A549 (cell line): ENCODE results near the gene CXCL9. TPM values are rescaled to one million over a fixed set of nuclear protein-coding genes. Genes with fewer than 3 reads are reported as not detected.

Experiments
- ATAC-seq, 2 experiments: fragments of 200-7000 bp in 1 of 2; fragments of >200 bp in 1 of 2; cut with Nextera tagmentation in 1 of 2; cut with Tn5 transposase in 1 of 2; 3 replicates each; pipeline versions ENCODE4 v1.8.0 to v1.9.1; 2018 to 2020; ENCODE audit warnings: mild to moderate bottlenecking in 1 of 2, moderate library complexity in 1 of 2
- CTCF ChIA-PET: fragments of 300-600 bp; sonication (Branson Sonifier 250); formaldehyde crosslinking; extraction: SDS; loops from one replicate; lab custom pipeline; 2021; ENCODE audit warnings: antibody characterized with exemption, inconsistent platforms; lab: Yijun Ruan, JAX
- POLR2A ChIA-PET: fragments of 350-600 bp; formaldehyde crosslinking; extraction: SDS; loops from one replicate; lab custom pipeline; 2021; ENCODE audit warnings: antibody characterized with exemption, inconsistent platforms; lab: Yijun Ruan, JAX
- DNase-seq, 2 experiments: peaks; one replicate each; pipeline versions ENCODE4 v3.0.0 to v3.0.0-alpha.2; 2011 to 2016; ENCODE audit warnings: low read depth in 1 of 2, low spot score in 1 of 2
- FAIRE-seq: peaks from 2 replicates; lab custom pipeline; 2011; peaks lifted over from hg19 to GRCh38; lab: Jason Lieb, UNC
- H3K27ac ChIP-seq, 2 experiments: fragments of >200 bp; sonication (Bioruptor Twin); formaldehyde crosslinking; 3 replicates each; pipeline ENCODE4 v1.5.1; 2016 to 2017
- H3K4me1 ChIP-seq: fragments of >200 bp; sonication (Bioruptor Twin); formaldehyde crosslinking; 3 replicates; pipeline ENCODE4 v1.6.1; 2016
- H3K4me2 ChIP-seq: fragments of >200 bp; sonication (Bioruptor Twin); formaldehyde crosslinking; 3 replicates; pipeline ENCODE4 v1.6.1; 2016
- H3K4me3 ChIP-seq: fragments of >200 bp; sonication (Bioruptor Twin); formaldehyde crosslinking; 3 replicates; pipeline ENCODE4 v1.5.1; 2016
- H3K9me3 ChIP-seq: fragments of >200 bp; sonication (Bioruptor Twin); formaldehyde crosslinking; 3 replicates; pipeline ENCODE4 v1.6.1; 2016
- BHLHE40 ChIP-seq: IDR thresholded peaks from 2 replicates; pipeline ENCODE4 v1.6.1; 2012; ENCODE audit warnings: low read depth, low read length, inconsistent platforms
- EP300 ChIP-seq, 2 experiments: fragments of >200 bp; sonication (Bioruptor Twin); formaldehyde crosslinking; IDR thresholded peaks; 2 replicates in 1 of 2; 3 replicates in 1 of 2; pipeline ENCODE4 v1.6.1; 2016 to 2017
- FOSB ChIP-seq: fragments of 250-450 bp; sonication (Bioruptor Pico); IDR thresholded peaks from 2 replicates; pipeline ENCODE4 v1.5.0; 2020; ENCODE audit warnings: mild to moderate bottlenecking, moderate library complexity
- FOXS1 ChIP-seq: fragments of 250-450 bp; sonication (Bioruptor Pico); IDR thresholded peaks from 2 replicates; pipeline ENCODE4 v1.5.0; 2020; ENCODE audit warnings: mild to moderate bottlenecking, moderate library complexity
- HEYL ChIP-seq: fragments of 250-450 bp; sonication (Bioruptor Pico); IDR thresholded peaks from 2 replicates; pipeline ENCODE4 v1.8.0; 2021; ENCODE audit warnings: mild to moderate bottlenecking, moderate library complexity
- HOXA7 ChIP-seq: fragments of 250-450 bp; sonication (Bioruptor Pico); IDR thresholded peaks from 2 replicates; pipeline ENCODE4 v1.5.0; 2020; ENCODE audit warnings: mild to moderate bottlenecking, moderate library complexity
- KDM1A ChIP-seq: fragments of 200-600 bp; sonication (generic); IDR thresholded peaks from 2 replicates; pipeline ENCODE4 v1.6.1; 2016; ENCODE audit warnings: low read depth, mild to moderate bottlenecking
- MAFK ChIP-seq: fragments of 450-650 bp; IDR thresholded peaks from 2 replicates; pipeline ENCODE4 v1.6.1; 2014; ENCODE audit not compliant: partially characterized antibody
- PHF8 ChIP-seq: fragments of 200-600 bp; sonication (generic); IDR thresholded peaks from 2 replicates; pipeline ENCODE4 v1.6.1; 2016; ENCODE audit warnings: low read depth, mild to moderate bottlenecking, antibody characterized with exemption, moderate library complexity, borderline replicate concordance
- POLR2A ChIP-seq: IDR thresholded peaks from 2 replicates; pipeline ENCODE4 v1.6.1; 2012; ENCODE audit warnings: mild to moderate bottlenecking, low read length
- RARB ChIP-seq: fragments of 250-450 bp; sonication (Bioruptor Pico); IDR thresholded peaks from 2 replicates; pipeline ENCODE4 v1.8.0; 2021; ENCODE audit warnings: mild to moderate bottlenecking, moderate library complexity
- RCOR1 ChIP-seq: fragments of 150-350 bp; IDR thresholded peaks from 2 replicates; pipeline ENCODE4 v1.6.1; 2014; ENCODE audit warnings: antibody characterized with exemption, low read length, low read depth
- RNF2 ChIP-seq: fragments of 200-600 bp; sonication (generic); IDR thresholded peaks from 2 replicates; pipeline ENCODE4 v1.6.1; 2016; ENCODE audit warnings: low read depth, mild to moderate bottlenecking, antibody characterized with exemption, moderate library complexity, borderline replicate concordance
- SMC3 ChIP-seq: fragments of >200 bp; sonication (Bioruptor Twin); formaldehyde crosslinking; IDR thresholded peaks from 3 replicates; pipeline ENCODE4 v1.6.1; 2018; ENCODE audit warnings: inconsistent platforms
- SREBF2 ChIP-seq: fragments of 450-650 bp; IDR thresholded peaks from 2 replicates; pipeline ENCODE4 v1.6.1; 2014; ENCODE audit warnings: mild to moderate bottlenecking, moderate library complexity
- WGBS: methylation state at CpG from one replicate; pipeline ENCODE4 v1.1.6; 2017; ENCODE audit errors: missing lambda C conversion rate; 5-methylcytosine and 5-hydroxymethylcytosine counted together
- polyA plus RNA-seq, 4 experiments: library from polyadenylated mRNA; depleted of rRNA in 3 of 4; stranded (reverse); fragments of >200 nt; fragmentation: RNase III in 1 of 4; extraction: RNeasy Plus Mini Kit Qiagen cat#74134 plus additional on column Dnase treatment in 1 of 4; gene quantifications; 2 replicates in 3 of 4; 3 replicates in 1 of 4; pipeline ENCODE4 v1.2.3, GENCODE V29; 2011 to 2017
- TF ChIP-seq, protein P1 (sequence below): fragments of 150-350 bp; IDR thresholded peaks from 2 replicates; pipeline ENCODE4 v1.6.1; 2014; ENCODE audit warnings: low read depth, mild to moderate bottlenecking, low read length
- TF ChIP-seq, protein P2 (sequence below): fragments of 200-600 bp; sonication (generic); IDR thresholded peaks from 2 replicates; pipeline ENCODE4 v1.6.1; 2016; ENCODE audit warnings: antibody characterized with exemption, mild to moderate bottlenecking, moderate library complexity
- TF ChIP-seq, protein P3 (sequence below): fragments of >200 bp; sonication (Bioruptor Twin); formaldehyde crosslinking; IDR thresholded peaks from 2 replicates; pipeline ENCODE4 v1.6.1; 2016
- TF ChIP-seq, protein P4 (sequence below): IDR thresholded peaks from 2 replicates; pipeline ENCODE4 v1.6.1; 2012; ENCODE audit warnings: low read depth, borderline replicate concordance

CXCL9 gene
- polyA plus RNA-seq, 2 of the 4 experiments (the other 2 are of a cell fraction), result not detected

DNA sequence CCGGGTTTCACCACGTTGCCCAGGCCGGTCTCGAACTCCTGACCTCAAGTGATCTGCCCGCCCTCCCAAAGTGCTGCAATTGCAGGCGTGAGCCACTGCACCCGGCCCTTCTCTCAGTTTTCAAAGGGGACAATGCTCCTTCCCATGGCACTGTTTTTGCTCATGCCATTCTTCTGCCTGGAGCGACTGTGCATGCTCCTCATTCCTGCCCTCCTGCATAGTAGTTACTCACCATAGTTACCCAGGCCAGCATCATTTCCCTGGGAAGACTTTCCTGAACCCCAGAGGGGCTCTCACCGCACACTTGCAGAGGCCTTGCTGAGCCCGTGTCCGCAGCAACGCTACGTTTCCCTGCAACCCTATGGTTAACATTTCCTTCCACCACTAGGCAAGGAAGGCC is 3.3 kb upstream of the CXCL9 start:
- POLR2A ChIA-PET, result no interaction called here
- Histone ChIP-seq H3K9me3 (no peaks in the 10 kb centered on the region), H3K4me2 (no peak overlapping the region), H3K27ac (no peak overlapping the region), H3K4me1 (no peaks in the 10 kb centered on the region)
- CTCF ChIA-PET, result interaction anchor here (1.5 kb wide), 1 partner anchor 57 kb away, joined by 4 read pairs; no protein-coding TSS in a partner anchor
- no peak for DNase-seq
- FAIRE-seq, result no peak
- 84% methylated on average over 13 of the region's 13 CpGs for WGBS
- no peak for ATAC-seq
- TF ChIP-seq FOSB (no peak), SMC3 (no peak), MAFK (no peak), RNF2 (no peak), PHF8 (no peak), RCOR1 (no peak), KDM1A (no peak), RARB (CRISPR knock-in tag) (no peak), FOXS1 (CRISPR knock-in tag) (no peak), POLR2A (no peak)
- TF ChIP-seq, protein P1, sequence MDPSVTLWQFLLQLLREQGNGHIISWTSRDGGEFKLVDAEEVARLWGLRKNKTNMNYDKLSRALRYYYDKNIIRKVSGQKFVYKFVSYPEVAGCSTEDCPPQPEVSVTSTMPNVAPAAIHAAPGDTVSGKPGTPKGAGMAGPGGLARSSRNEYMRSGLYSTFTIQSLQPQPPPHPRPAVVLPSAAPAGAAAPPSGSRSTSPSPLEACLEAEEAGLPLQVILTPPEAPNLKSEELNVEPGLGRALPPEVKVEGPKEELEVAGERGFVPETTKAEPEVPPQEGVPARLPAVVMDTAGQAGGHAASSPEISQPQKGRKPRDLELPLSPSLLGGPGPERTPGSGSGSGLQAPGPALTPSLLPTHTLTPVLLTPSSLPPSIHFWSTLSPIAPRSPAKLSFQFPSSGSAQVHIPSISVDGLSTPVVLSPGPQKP, result no peak
- TF ChIP-seq, protein P2, sequence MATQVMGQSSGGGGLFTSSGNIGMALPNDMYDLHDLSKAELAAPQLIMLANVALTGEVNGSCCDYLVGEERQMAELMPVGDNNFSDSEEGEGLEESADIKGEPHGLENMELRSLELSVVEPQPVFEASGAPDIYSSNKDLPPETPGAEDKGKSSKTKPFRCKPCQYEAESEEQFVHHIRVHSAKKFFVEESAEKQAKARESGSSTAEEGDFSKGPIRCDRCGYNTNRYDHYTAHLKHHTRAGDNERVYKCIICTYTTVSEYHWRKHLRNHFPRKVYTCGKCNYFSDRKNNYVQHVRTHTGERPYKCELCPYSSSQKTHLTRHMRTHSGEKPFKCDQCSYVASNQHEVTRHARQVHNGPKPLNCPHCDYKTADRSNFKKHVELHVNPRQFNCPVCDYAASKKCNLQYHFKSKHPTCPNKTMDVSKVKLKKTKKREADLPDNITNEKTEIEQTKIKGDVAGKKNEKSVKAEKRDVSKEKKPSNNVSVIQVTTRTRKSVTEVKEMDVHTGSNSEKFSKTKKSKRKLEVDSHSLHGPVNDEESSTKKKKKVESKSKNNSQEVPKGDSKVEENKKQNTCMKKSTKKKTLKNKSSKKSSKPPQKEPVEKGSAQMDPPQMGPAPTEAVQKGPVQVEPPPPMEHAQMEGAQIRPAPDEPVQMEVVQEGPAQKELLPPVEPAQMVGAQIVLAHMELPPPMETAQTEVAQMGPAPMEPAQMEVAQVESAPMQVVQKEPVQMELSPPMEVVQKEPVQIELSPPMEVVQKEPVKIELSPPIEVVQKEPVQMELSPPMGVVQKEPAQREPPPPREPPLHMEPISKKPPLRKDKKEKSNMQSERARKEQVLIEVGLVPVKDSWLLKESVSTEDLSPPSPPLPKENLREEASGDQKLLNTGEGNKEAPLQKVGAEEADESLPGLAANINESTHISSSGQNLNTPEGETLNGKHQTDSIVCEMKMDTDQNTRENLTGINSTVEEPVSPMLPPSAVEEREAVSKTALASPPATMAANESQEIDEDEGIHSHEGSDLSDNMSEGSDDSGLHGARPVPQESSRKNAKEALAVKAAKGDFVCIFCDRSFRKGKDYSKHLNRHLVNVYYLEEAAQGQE, result no peak
- TF ChIP-seq, protein P3, sequence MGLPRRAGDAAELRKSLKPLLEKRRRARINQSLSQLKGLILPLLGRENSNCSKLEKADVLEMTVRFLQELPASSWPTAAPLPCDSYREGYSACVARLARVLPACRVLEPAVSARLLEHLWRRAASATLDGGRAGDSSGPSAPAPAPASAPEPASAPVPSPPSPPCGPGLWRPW, result no peak
- TF ChIP-seq, all 56 proteins: peak for 0
- H3K4me3 ChIP-seq, result no peak overlapping the region

DNA sequence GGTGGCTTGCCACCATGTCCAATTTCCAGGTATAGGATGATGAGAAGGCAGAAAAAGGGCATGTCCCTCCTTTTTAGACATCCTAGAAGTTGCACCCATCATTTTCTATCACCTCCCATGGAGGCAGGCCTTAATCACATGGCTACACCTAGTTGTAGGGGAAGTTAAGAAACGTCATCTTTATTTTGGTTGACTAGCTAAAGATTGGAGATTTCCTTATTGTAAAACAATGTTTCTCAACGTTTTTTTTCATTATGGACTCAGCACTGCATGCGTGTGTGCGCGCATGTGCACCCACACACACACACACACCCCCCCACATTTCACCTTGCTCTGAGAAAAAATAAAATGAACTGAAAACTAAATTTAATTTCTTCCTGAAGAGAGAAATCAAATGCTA is 2.0 kb upstream of the CXCL9 start:
- no peak for DNase-seq
- FAIRE-seq, result no peak
- POLR2A ChIA-PET, result no interaction called here
- no peaks in the 10 kb centered on the region for H3K9me3 ChIP-seq
- H3K4me3 ChIP-seq, result no peak overlapping the region
- TF ChIP-seq HEYL (CRISPR knock-in tag), result no peak
- no peak for TF ChIP-seq BHLHE40
- no peak for TF ChIP-seq HOXA7 (CRISPR knock-in tag)
- TF ChIP-seq SREBF2, result no peak
- no peaks in the 10 kb centered on the region for H3K4me1 ChIP-seq
- 69% methylated on average over 5 of the region's 5 CpGs for WGBS
- no peak overlapping the region for H3K27ac ChIP-seq
- ATAC-seq, result no peak
- no peak overlapping the region for H3K4me2 ChIP-seq
- CTCF ChIA-PET, result interaction anchor here (0.7 to 1.5 kb wide), 3 partner anchors 13 to 58 kb away, joined by 3 to 4 read pairs (median 4); no protein-coding TSS in a partner anchor

DNA sequence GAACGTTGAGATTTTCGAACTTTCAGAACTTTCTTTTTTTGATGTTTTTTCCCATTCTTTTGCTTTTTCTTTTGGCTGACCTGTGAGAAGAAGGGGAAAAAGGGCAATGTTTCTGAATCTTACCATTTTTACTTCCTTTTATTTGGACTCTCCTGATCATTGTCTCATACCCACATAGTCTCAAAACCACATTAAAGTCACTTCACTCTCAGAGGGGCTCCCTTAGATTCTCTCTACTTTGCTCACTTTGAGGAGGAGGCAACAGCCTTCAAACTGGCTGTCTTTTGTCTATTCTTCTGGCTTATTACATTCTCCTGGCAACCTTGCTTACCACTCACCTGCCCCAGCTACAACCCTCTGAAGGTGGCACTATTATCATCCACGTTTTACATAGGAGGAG is 3.7 kb downstream of the CXCL9 start:
- WGBS, result 58% methylated on average over 3 of the region's 3 CpGs
- no peak for TF ChIP-seq EP300 (IDR thresholded peaks at IDR 0.05)
- TF ChIP-seq, protein P4, sequence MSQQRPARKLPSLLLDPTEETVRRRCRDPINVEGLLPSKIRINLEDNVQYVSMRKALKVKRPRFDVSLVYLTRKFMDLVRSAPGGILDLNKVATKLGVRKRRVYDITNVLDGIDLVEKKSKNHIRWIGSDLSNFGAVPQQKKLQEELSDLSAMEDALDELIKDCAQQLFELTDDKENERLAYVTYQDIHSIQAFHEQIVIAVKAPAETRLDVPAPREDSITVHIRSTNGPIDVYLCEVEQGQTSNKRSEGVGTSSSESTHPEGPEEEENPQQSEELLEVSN, result no peak
- TF ChIP-seq, all 56 proteins: peak for 0
- Histone ChIP-seq H3K4me2 (no peak overlapping the region), H3K4me1 (no peaks in the 10 kb centered on the region), H3K9me3 (no peaks in the 10 kb centered on the region), H3K27ac (no peak overlapping the region), H3K4me3 (no peak overlapping the region)
- POLR2A ChIA-PET, result no interaction called here
- ATAC-seq (no peak), DNase-seq (no peak), FAIRE-seq (no peak)
- CTCF ChIA-PET, result no interaction called here
